ENCODE data around the gene CLRN2. TPM values are rescaled to one million over a fixed set of nuclear protein-coding genes. Genes with fewer than 3 reads are reported as not detected.

The CLRN2 gene
- total and polyA plus RNA-seq, 2 of the 4 experiments (the other 2 are of a cell fraction), result not detected

GRCh38 chr4:17475481-17475880 is 39.5 kb upstream of the CLRN2 start:
- H3K4me1 ChIP-seq (ENCODE audit: control insufficient read depth, insufficient read depth, low read length), result no peaks in the 10 kb centered on the region
- in situ Hi-C loops (cut with MboI; ENCODE audit: low sequenced_read_pairs), result no loop called here
- no peak overlapping the region for H4K5ac ChIP-seq (ENCODE audit: low read depth, low read length)
- H3K9ac ChIP-seq (ENCODE audit: low read depth, low read length), result no peak overlapping the region
- peak; percentile 95 for TF ChIP-seq CEBPB (IDR thresholded peaks at IDR 0.05; ENCODE audit: low read depth, low read length)
- no peak for TF ChIP-seq MAFK (IDR thresholded peaks at IDR 0.05; ENCODE audit: low read depth, low read length)
- BruUV-seq (replicated peaks), result no TSS peak
- no peaks in the 10 kb centered on the region for H3K79me1 ChIP-seq (ENCODE audit: low read depth in 1 of 2, low read length in 2 of 2)
- peak; percentile 59 for DNase-seq
- H3K4me2 ChIP-seq (ENCODE audit: low read depth, low read length), result no peak overlapping the region
- H3K9me3 ChIP-seq (ENCODE audit: control insufficient read depth, insufficient read depth, low read length), result no peaks in the 10 kb centered on the region
- H3K18ac ChIP-seq (ENCODE audit: low read depth, low read length), result no peak overlapping the region
- H2BK20ac ChIP-seq (ENCODE audit: low read depth, low read length), result no peak overlapping the region
- no peak overlapping the region for H3K4ac ChIP-seq (ENCODE audit: low read depth, low read length)
- H3K56ac ChIP-seq (ENCODE audit: extremely low read depth, insufficient read depth, low read length), result no peak overlapping the region
- H4K20me1 ChIP-seq (ENCODE audit: insufficient read depth, low read length), result no peaks in the 10 kb centered on the region
- 0 out of 2 replicates have a peak, but pooled peaks have one; percentile 11 for ATAC-seq (ENCODE audit: low read depth)
- no peak overlapping the region for H4K8ac ChIP-seq (ENCODE audit: low read depth in 2 of 2, low read length in 2 of 2)
- H4K91ac ChIP-seq (ENCODE audit: insufficient read depth, low read depth, low read length), result no peak overlapping the region
- no peak overlapping the region for H2AK5ac ChIP-seq (ENCODE audit: low read depth, low read length)
- ChIA-PET CTCF (no interaction called here), POLR2A (ENCODE audit: unreplicated experiment) (no interaction called here)
- intact Hi-C loops (cut with micrococcal nuclease), result loop anchor here (10.0 kb wide), 1 partner anchor 581 kb away; the partner anchor contains the start of gene LDB2
- H3K4me3 ChIP-seq (ENCODE audit: insufficient read depth, low read depth, low read length), result no peak overlapping the region
- no peaks in the 10 kb centered on the region for H3K27me3 ChIP-seq (ENCODE audit: control insufficient read depth, insufficient read depth, low read length)
- H3K36me3 ChIP-seq (ENCODE audit: control insufficient read depth, insufficient read depth, low read length), result no peaks in the 10 kb centered on the region
- dilution Hi-C loops (cut with HindIII; ENCODE audit: low sequenced_read_pairs, unreplicated experiment), result no loop called here
- peaks cover 2% of the 10 kb centered on the region; the same call in 1 of the 2 replicates for H3K9me1 ChIP-seq (ENCODE audit: insufficient read depth, low read length)
- H2BK120ac ChIP-seq (ENCODE audit: low read depth, low read length), result no peak overlapping the region
- H2BK5ac ChIP-seq (ENCODE audit: low read depth, low read length, poor library complexity, severe bottlenecking), result no peak overlapping the region
- H3K27ac ChIP-seq (ENCODE audit: insufficient read depth, low read length), result no peak overlapping the region
- no peak overlapping the region for H2AFZ ChIP-seq (replicated peaks; ENCODE audit: low read length, poor library complexity)
- H2BK15ac ChIP-seq (ENCODE audit: low read depth, low read length), result no peak overlapping the region
- no peak overlapping the region for H3K23ac ChIP-seq (ENCODE audit: low read depth, low read length)
- H2AK9ac ChIP-seq (replicated peaks; ENCODE audit: low read depth, low read length, poor library complexity), result no peak overlapping the region
- no peak overlapping the region for H3K14ac ChIP-seq (replicated peaks; ENCODE audit: low read depth, low read length)
